ENCODE results near the gene LRRC7.

Gene LRRC7

GRCh38 chr1:70048336-70049094, 480.8 kb downstream of the LRRC7 start:
- no peak for DNase-seq

GRCh38 chr1:70051926-70052325, 484.2 kb downstream of the LRRC7 start:
- DNase-seq: no peak

DNA sequence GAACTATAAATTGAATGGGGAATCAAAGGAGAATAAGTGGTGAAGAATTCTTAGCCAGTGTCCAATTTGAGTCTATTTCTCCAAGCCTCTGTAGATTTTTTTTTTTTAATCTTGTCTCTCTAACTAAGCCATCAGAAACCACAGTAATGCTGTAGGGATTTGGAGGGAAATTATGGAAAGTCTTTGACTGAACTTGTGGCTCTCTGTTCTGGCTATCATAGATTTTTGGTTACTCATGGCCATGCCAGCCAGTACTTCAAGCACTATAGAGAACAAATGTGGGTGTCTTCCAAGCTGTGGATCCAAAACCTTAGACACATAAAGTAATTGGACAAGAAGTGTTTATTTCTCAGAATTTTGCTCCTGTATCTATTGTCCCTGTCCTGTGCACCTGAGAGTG, 489.8 kb downstream of the LRRC7 start:
- no peak for DNase-seq

GRCh38 chr1:70061231-70061630, 493.5 kb downstream of the LRRC7 start:
- no peak for DNase-seq

DNA sequence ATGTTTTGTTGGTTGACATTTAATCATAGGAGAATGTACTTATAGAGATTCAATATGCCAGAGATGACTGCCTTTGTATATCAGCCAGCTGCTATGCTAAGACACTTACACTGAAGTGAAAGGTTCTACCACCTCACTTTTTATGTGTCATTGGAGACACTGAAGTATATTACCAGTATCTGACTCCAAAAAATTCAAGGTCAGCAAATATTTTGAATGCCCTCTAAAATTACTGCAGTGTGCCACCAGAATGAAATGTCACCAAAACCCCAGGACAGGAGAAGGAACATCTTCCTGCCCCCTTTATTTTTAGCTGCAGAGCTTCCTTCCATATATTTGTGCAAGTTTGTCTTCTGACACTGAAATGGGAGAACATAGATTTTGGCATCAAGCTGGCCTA, 496.1 kb downstream of the LRRC7 start:
- DNase-seq: no peak

DNA sequence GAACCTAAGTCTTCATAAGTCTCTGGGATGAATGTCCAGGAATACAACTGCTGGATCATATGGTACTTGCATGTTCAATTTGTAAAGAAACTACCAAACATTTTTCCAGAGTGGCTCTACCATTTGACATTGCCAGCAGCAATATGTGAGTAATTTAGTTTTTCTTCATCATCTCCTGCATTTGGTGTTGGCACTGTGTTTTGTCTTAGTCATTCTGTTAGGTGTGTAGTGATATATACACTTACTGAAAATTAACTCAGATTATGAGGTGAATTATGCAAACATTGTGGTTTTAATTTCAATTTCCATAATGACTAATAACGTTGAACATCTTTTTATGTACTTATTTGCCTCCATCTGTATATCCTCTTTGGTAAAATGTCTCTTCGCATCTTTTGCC, 499.0 kb downstream of the LRRC7 start:
- no peak for DNase-seq

DNA sequence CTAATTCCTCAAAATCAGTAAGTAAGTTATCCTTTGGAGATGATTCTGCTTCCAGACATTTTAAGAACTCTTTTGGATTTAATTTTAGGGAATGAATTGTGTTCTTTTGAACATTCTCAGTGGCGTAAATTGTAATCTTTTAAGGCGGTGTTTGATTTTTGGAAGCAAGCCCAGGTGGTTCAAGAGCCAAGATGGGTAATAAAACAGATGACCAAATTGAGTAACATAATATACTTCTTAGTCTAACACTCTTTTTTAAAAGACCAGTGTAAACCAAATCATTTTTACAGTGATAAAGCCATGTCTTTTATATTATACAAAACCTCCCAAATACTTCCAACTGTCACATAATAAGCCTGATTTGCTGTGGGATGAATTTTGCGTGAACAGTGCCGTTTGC, 503.9 kb downstream of the LRRC7 start:
- DNase-seq: no peak

- DNase-seq: no peak
Measured at GRCh38 chr1:70072231-70072751, 504.6 kb downstream of the LRRC7 start.

GRCh38 chr1:70075761-70076160, 508.0 kb downstream of the LRRC7 start:
- no peak for DNase-seq

GRCh38 chr1:70077066-70077465, 509.3 kb downstream of the LRRC7 start:
- DNase-seq: no peak

DNA sequence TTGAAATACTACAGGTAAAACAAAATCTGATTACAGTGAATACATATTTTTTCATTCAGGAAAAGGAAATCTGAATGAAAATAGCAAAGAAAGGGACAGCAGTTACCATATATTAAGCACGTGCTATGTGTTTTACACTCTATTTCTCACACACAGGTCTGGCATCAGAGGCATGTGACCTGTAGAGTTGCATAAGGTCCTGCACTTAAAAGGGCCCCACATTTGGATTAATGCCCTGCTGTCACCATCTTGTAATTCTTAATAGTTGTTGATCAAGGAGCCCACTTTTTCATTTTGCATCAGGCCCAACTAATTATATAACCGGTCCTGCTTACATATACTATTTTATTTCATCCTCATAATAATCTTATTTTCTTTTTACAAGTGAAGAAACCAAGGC, 511.8 kb downstream of the LRRC7 start:
- no peak for DNase-seq

DNA sequence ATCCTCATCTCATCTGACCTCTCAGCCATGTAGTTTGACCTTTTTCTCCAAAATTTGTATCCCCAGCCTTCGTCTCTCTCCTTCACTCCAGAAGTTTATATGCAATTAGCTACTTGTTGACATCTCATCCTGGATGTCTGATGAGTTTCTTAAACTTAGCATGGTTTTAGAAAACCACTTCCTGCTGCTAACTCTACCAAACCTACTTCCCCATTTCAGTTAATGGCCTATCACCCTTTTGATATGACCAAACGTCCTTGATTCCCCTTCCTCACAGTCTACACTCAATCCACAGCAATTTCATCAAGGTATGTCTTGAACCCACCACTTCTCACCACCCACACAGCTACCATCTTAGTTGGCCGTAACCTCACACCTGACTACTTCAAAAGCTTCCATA, 515.8 kb downstream of the LRRC7 start:
- no peak for DNase-seq

GRCh38 chr1:70084314-70084915, 516.7 kb downstream of the LRRC7 start:
- DNase-seq: no peak

DNA sequence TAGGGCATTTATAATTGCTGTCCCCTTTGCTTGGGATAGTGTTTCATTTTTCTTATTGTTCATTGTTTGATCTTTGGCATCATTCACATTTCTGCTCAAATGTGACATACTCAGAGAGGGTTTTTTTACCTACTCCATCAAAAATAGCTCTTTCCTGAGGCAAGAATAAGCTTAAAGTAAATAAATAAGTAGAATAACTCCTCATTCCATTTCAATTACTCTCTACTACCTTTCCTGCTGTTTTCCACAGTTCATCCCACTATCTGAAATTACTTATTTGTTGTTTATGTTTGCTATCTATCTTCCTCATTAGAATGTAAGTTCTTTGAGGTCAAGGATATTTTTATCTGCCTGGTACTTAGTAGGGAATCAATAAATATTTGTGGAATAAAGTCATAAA, 517.8 kb downstream of the LRRC7 start:
- DNase-seq: no peak

DNA sequence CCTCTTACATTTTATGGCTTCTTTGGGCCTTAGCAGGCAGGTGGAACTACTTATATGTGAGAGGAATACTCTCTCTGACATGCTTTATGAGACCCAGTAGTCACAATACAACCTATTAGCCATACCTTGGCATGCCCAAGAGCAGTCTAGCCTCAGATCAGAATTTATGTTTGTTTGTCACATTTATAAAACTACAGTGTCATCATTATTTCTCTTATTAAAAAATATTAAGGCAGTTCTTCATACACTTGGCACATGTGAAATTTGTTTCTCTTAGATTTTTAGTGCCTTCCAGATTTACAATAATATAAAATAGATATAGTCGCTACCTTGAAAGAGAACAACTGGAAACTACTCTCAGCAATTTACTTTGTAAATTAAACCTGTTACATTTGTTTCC, 519.2 kb downstream of the LRRC7 start:
- no peak for DNase-seq

DNA sequence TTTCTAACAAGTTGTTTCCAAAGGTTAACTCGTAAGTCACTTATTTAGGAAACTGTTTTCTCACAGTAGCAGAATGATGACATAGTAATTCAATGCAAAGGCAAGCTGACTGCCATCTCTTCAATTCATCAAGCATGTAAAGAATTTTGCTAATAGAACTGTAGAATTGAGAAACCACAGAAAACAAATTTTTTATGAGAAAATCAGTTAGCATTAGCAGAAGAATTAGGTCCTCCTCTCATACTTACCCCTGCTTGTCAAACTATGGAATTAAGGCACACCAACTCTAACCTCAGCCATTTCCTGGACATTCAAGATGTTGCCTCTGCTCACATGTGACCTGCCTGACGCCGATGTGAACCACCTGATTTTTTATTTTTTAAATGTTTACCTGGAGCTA, 522.4 kb downstream of the LRRC7 start:
- no peak for DNase-seq

DNA sequence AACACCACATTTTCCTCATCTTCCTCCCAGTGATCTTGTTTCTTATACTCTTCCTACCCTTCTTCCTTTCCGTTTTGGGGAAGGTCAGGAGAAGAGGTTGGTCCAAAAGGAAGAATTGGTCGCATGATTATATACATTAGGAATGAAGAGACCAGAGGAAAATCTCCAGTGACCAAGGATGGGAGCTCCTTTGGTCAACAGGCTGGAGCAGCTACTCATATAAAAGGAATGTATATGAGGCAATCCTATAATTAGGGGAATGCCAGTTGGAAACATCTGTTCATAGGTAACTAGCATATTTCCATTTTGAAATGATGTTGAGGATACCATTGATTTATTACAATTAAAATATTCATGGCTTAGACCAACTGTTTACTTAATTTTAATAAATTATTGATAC, 523.2 kb downstream of the LRRC7 start:
- DNase-seq: no peak

DNA sequence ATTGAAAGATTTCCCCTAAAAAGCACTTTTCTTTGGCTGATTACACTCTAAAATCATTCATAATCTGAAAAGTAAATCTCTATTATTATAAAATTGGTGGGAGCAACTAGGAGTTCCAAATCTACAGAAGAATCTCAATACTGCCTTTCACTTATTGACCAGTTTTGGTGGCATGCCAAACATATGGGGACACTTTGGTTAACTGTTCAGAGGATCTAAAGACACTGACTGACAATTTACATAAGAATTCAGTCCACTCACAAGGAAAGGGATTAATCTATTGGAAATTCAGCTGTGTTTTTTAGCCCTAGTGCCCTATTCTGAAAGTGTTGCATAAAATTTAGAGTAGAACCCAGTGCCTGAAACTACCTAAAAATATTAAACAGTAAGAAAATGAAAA, 524.1 kb downstream of the LRRC7 start:
- no peak for DNase-seq

- DNase-seq: no peak
Measured at GRCh38 chr1:70092526-70092925, 524.8 kb downstream of the LRRC7 start.

- no peak for DNase-seq
Measured at GRCh38 chr1:70093250-70093975, 525.7 kb downstream of the LRRC7 start.

- DNase-seq: no peak
Measured at GRCh38 chr1:70101231-70101630, 533.5 kb downstream of the LRRC7 start.

GRCh38 chr1:70101774-70102173, 534.1 kb downstream of the LRRC7 start:
- DNase-seq: no peak

- no peak for DNase-seq
Measured at GRCh38 chr1:70103770-70104169, 536.0 kb downstream of the LRRC7 start.

- DNase-seq: no peak
Measured at GRCh38 chr1:70109241-70109640, 541.5 kb downstream of the LRRC7 start.

Data from effector CD4-positive, alpha-beta T cell (primary cell).